ENCODE results near the gene NCKIPSD. TPM values are rescaled to one million over a fixed set of nuclear protein-coding genes. Genes with fewer than 3 reads are reported as not detected.

Gene NCKIPSD
- total and polyA plus RNA-seq, 7 donors, result 7.7 to 29.3 (median 17.7) TPM

DNA sequence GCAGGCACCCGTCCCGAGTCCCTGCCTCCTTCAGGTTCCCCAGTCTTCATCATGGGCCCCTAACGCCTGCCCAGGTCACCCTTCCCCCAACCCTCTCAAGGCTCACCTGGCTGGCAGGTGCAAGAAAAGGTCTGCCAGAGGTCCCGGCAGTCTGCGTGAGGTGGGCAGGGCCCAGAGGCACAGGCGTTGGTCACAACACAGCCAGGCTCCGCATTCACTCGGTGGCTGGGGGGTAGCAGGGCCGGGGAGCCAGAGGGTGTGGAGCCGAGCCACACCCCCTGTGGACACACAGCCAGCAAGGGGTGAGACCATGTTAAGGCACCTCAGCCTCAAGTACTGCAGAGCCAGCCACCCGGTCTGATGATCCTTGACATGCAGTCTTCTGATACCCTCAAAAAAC is 33.9 kb downstream of the NCKIPSD start:
- WGBS, 2 donors, result 23 to 76% methylated on average over 11 of the region's 11 CpGs
- H3K4me1 ChIP-seq, result peaks cover 0 to 15% (median 13%) of the 10 kb centered on the region in 4 donors
- intact Hi-C loops (cut with DNase I), result loop anchor here (2.0 kb wide), 1 partner anchor 13 kb away; no protein-coding TSS in a partner anchor

GRCh38 chr3:48650723-48651122 is 35.0 kb downstream of the NCKIPSD start:
- WGBS, 2 donors, result 59 to 84% methylated on average over 12 of the region's 12 CpGs
- Histone ChIP-seq H3K9me3 (no peaks in the 10 kb centered on the region), H3K4me1 (peaks cover 0 to 4% (median 3%) of the 10 kb centered on the region in 4 donors), H3K4me3 (no peak overlapping the region), H3K36me3 (no peaks in the 10 kb centered on the region), H3K27me3 (no peaks in the 10 kb centered on the region), H3K27ac (no peak overlapping the region)
- TF ChIP-seq CTCF (IDR thresholded peaks at IDR 0.05) (no peak), POLR2AphosphoS5 (IDR thresholded peaks at IDR 0.05) (no peak), EP300 (IDR thresholded peaks at IDR 0.05) (no peak), POLR2A (IDR thresholded peaks at IDR 0.05) (no peak)
- DNase-seq, result no peak
- intact Hi-C loops (cut with DNase I), result no loop called here

More for the DNA sequence above, 33.9 kb downstream of the NCKIPSD start:
- no peak overlapping the region for H3K4me3 ChIP-seq
- H3K9me3 ChIP-seq, result no peaks in the 10 kb centered on the region
- no peaks in the 10 kb centered on the region for H3K36me3 ChIP-seq
- no peak overlapping the region for H3K27ac ChIP-seq
- TF ChIP-seq CTCF (IDR thresholded peaks at IDR 0.05) (no peak), POLR2AphosphoS5 (IDR thresholded peaks at IDR 0.05) (no peak)
- no peak for DNase-seq
- H3K27me3 ChIP-seq, result peaks cover 0 to 2% (median 0%) of the 10 kb centered on the region in 3 donors

GRCh38 chr3:48648188-48648850 is 37.4 kb downstream of the NCKIPSD start:
- no peaks in the 10 kb centered on the region for H3K27me3 ChIP-seq
- intact Hi-C loops (cut with DNase I), result no loop called here
- no peaks in the 10 kb centered on the region for H3K36me3 ChIP-seq
- TF ChIP-seq POLR2A (IDR thresholded peaks at IDR 0.05) (no peak), CTCF (IDR thresholded peaks at IDR 0.05) (no peak), POLR2AphosphoS5 (IDR thresholded peaks at IDR 0.05) (no peak), EP300 (IDR thresholded peaks at IDR 0.05) (no peak)
- 84 to 92% methylated on average over 15 of the region's 15 CpGs for WGBS, 2 donors
- H3K9me3 ChIP-seq, result no peaks in the 10 kb centered on the region
- H3K27ac ChIP-seq, result no peak overlapping the region
- H3K4me1 ChIP-seq, result no peaks in the 10 kb centered on the region
- DNase-seq, result no peak
- H3K4me3 ChIP-seq, result no peak overlapping the region

- DNase-seq, result no peak
These were observed 38.0 kb downstream of the NCKIPSD start for GRCh38 chr3:48647714-48648113.

More at GRCh38 chr3:48647714-48648113, 38.0 kb downstream of the NCKIPSD start:
- Histone ChIP-seq H3K4me3 (no peak overlapping the region), H3K9me3 (no peaks in the 10 kb centered on the region), H3K36me3 (no peaks in the 10 kb centered on the region), H3K27me3 (no peaks in the 10 kb centered on the region), H3K27ac (no peak overlapping the region), H3K4me1 (no peaks in the 10 kb centered on the region)
- TF ChIP-seq CTCF (IDR thresholded peaks at IDR 0.05) (no peak), POLR2A (IDR thresholded peaks at IDR 0.05) (no peak), EP300 (IDR thresholded peaks at IDR 0.05) (no peak), POLR2AphosphoS5 (IDR thresholded peaks at IDR 0.05) (no peak)
- WGBS, 2 donors, result 82 to 91% methylated on average over 9 of the region's 9 CpGs
- intact Hi-C loops (cut with DNase I), result no loop called here

All from sigmoid colon (tissue), 7 donors.